ENCODE measurements around the gene AADACL4. TPM values are rescaled to one million over a fixed set of nuclear protein-coding genes. Genes with fewer than 3 reads are reported as not detected.

AADACL4 gene
- total and polyA plus RNA-seq, 9 of the 15 experiments (the other 6 are each of a cell fraction or from before 2014, with no cell fraction given), result not detected

GRCh38 chr1:12703821-12704451, 60.1 kb downstream of the AADACL4 start:
- no peak overlapping the region for H2AFZ ChIP-seq (ENCODE audit: low read depth, low read length)
- TF ChIP-seq LCOR (CRISPR knock-in tag; IDR thresholded peaks at IDR 0.05) (no peak), ZNF551 (CRISPR knock-in tag; IDR thresholded peaks at IDR 0.05) (no peak), ZNF280A (IDR thresholded peaks at IDR 0.05; ENCODE audit: low read depth, partially characterized antibody) (peak; percentile 65), ZNF561 (CRISPR knock-in tag; conservative IDR thresholded peaks at IDR 0.05) (0 out of 2 replicates have a peak, but pooled peaks have one; percentile 26)
- in situ Hi-C loops (cut with MboI) (no loop called here), intact Hi-C loops (cut with micrococcal nuclease) (no loop called here)
- H3K4me3 ChIP-seq, result no peak overlapping the region
- no peaks in the 10 kb centered on the region for H3K79me2 ChIP-seq (ENCODE audit: control insufficient read depth, insufficient read depth, low read length)
- DNase-seq (ENCODE audit: extremely low read depth in 1 of 4, low spot score in 3 of 4), result no peak
- H3K27me3 ChIP-seq (ENCODE audit: control insufficient read depth in 2 of 2, insufficient read depth in 2 of 2, low read length in 2 of 2), result peaks cover 0 to 5% of the 10 kb centered on the region in 2 experiments; a peak in 1 of 5 replicates
- no peak overlapping the region for H3K9ac ChIP-seq (ENCODE audit: insufficient read depth in 1 of 2, low read depth in 2 of 2, low read length in 2 of 2)
- no peaks in the 10 kb centered on the region for H3K36me3 ChIP-seq (ENCODE audit: control insufficient read depth, insufficient read depth, low read length)
- H3K4me1 ChIP-seq (replicated peaks in 1 of 2; ENCODE audit: control insufficient read depth in 2 of 2, insufficient read depth in 2 of 2, low read length in 2 of 2), result no peaks in the 10 kb centered on the region
- H3K9me1 ChIP-seq (ENCODE audit: control insufficient read depth, insufficient read depth, low read length), result no peaks in the 10 kb centered on the region
- no peak for ATAC-seq
- no peak overlapping the region for H3K4me2 ChIP-seq (ENCODE audit: insufficient read depth, low read length)
- CTCF ChIA-PET (ENCODE audit: low intra/inter-chr PET ratio), result no interaction called here
- no TSS peak for BruUV-seq (replicated peaks)
- POLR2A ChIA-PET, result no interaction called here
- no peak for FAIRE-seq
- H4K20me1 ChIP-seq (replicated peaks; ENCODE audit: control insufficient read depth, insufficient read depth, low read length), result no peaks in the 10 kb centered on the region
- H3K9me3 ChIP-seq (replicated peaks; ENCODE audit: control insufficient read depth, insufficient read depth, low read depth, low read length), result no peaks in the 10 kb centered on the region
- 0% methylated on average over 6 of the region's 6 CpGs for WGBS (ENCODE audit: insufficient coverage, low coverage, missing lambda C conversion rate)
- no peak overlapping the region for H3K27ac ChIP-seq (ENCODE audit: extremely low read depth, low read depth, low read length)

Measured in K562 (cell line).